ENCODE results near the gene IL17C. TPM values are rescaled to one million over a fixed set of nuclear protein-coding genes. Genes with fewer than 3 reads are reported as not detected.

Gene IL17C
- total and polyA plus RNA-seq, 9 donors: not detected

GRCh38 chr16:88649195-88649923, 11.0 kb downstream of the IL17C start:
- TF ChIP-seq POLR2A (IDR thresholded peaks at IDR 0.05) (no peak), CTCF (IDR thresholded peaks at IDR 0.05) (no peak), EP300 (IDR thresholded peaks at IDR 0.05) (no peak)
- 84 to 90% (median 84%) methylated on average over 20 of the region's 20 CpGs for WGBS, 3 donors
- Histone ChIP-seq H3K27ac (no peak overlapping the region), H3K27me3 (no peaks in the 10 kb centered on the region), H3K4me3 (no peak overlapping the region), H3K4me1 (ENCODE audit: insufficient read depth) (no peaks in the 10 kb centered on the region), H3K36me3 (no peaks in the 10 kb centered on the region), H3K9me3 (no peaks in the 10 kb centered on the region)
- no peak for DNase-seq
- intact Hi-C loops (cut with DNase I): no loop called here

DNA sequence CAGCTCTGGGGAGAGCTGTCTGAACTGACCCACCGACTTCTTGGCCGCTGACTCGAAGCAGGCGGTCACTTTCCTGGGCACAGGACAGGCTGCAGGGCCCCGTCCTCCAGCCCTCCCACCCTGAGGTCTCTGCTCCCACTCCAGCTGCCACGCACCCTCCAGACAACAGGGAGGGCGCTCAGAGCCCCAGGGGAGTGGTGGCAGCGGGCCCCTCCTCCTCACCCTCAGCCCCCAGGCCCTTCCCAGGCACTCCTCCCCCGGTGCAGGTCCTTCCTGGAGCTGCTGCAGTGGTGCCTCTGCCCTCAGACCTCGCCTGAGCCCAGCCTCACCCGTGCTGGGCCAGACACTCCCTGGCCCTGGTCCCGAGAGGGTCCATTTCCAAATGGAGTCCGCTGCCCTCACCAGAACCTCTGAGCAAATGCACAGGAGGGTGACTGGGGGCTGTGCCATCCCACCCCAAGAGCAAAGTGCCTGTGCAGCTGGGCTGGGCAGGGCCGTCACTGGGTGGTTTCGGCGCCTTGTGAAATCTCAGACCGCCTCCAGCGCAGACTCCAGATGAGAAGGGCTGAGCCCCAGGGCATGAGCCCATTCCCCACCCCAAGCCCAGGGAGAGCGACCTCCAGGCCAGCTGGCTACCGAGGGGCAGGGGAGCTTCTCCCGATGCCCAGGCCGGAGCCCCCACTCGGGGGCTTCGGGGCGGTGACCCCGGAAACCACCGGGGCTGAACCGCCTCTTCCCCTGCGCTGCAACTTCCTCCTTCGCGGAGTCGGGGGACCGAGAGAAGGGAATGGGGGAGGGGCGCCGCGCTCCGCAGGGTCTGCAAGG, 11.8 kb downstream of the IL17C start:
- H3K4me1 ChIP-seq (ENCODE audit: insufficient read depth): no peaks in the 10 kb centered on the region
- TF ChIP-seq CTCF (IDR thresholded peaks at IDR 0.05): no peak
- no peak for TF ChIP-seq EP300 (IDR thresholded peaks at IDR 0.05)
- no peak for TF ChIP-seq POLR2A (IDR thresholded peaks at IDR 0.05)
- peak overlapping the region; percentile 62 for H3K4me3 ChIP-seq
- no peak overlapping the region for H3K27ac ChIP-seq
- intact Hi-C loops (cut with DNase I): no loop called here
- no peaks in the 10 kb centered on the region for H3K36me3 ChIP-seq
- no peaks in the 10 kb centered on the region for H3K9me3 ChIP-seq
- H3K27me3 ChIP-seq: no peaks in the 10 kb centered on the region
- WGBS, 3 donors: 13 to 35% (median 19%) methylated on average over 21 to 37 of the region's 37 CpGs
- no peak for DNase-seq

GRCh38 chr16:88650749-88651275, 12.4 kb downstream of the IL17C start, which contains the start of gene CYBA:
CYBA (minus strand) TSS chr16:88651053; CDS start chr16:88651013, 40 bp downstream.
- no peaks in the 10 kb centered on the region for H3K9me3 ChIP-seq
- intact Hi-C loops (cut with DNase I): no loop called here

More at GRCh38 chr16:88650749-88651275, 12.4 kb downstream of the IL17C start, which contains the start of gene CYBA:
- 0 to 1% (median 1%) methylated on average over 16 to 41 of the region's 41 CpGs for WGBS, 3 donors
- Histone ChIP-seq H3K4me1 (ENCODE audit: insufficient read depth) (no peaks in the 10 kb centered on the region), H3K27ac (no peak within 1 kb of the TSS), H3K4me3 (peak within 1 kb of the TSS; percentile 62), H3K27me3 (no peaks in the 10 kb centered on the region), H3K36me3 (no peaks in the 10 kb centered on the region)
- TF ChIP-seq POLR2A (IDR thresholded peaks at IDR 0.05): no peak
- no peak for TF ChIP-seq CTCF (IDR thresholded peaks at IDR 0.05)
- peak in 3 of 5 donors; percentile 50 to 70 (median 64) for DNase-seq

All from ovary (tissue), 9 donors.